Psoas muscle (tissue), 8 donors: ENCODE results near the gene COL27A1. TPM values are rescaled to one million over a fixed set of nuclear protein-coding genes. Genes with fewer than 3 reads are reported as not detected.

Experiments
- ATAC-seq, 4 donors: fragments of 200-7000 bp; cut with Tn5 transposase; one replicate each; pipeline ENCODE4 v1.9.1; 2020; ENCODE audit warnings: moderate library complexity in 3 of 4, mild to moderate bottlenecking in 2 of 4
- DNase-seq, 2 donors: peaks; one replicate each; pipeline ENCODE4 v3.0.0-alpha.2; 2020
- H3K27ac ChIP-seq: fragments of 200-600 bp; one replicate; pipeline ENCODE4 v1.8.0; 2022
- H3K27me3 ChIP-seq, 3 donors: fragments of 200-600 bp in 1 of 3; one replicate each; pipeline versions ENCODE4 v1.6.1 to v1.8.0; 2013 to 2022; ENCODE audit warnings: low read length in 2 of 3, mild to moderate bottlenecking in 2 of 3, moderate library complexity in 1 of 3; ENCODE audit not compliant: insufficient read depth in 3 of 3
- H3K36me3 ChIP-seq, 2 donors: fragments of 200-600 bp in 1 of 2; one replicate each; pipeline versions ENCODE4 v1.6.1 to v1.8.0; 2013 to 2022; ENCODE audit warnings: low read depth in 1 of 2, mild to moderate bottlenecking in 1 of 2, moderate library complexity in 1 of 2; ENCODE audit not compliant: insufficient read depth in 1 of 2
- H3K4me1 ChIP-seq: fragments of 200-600 bp; one replicate; pipeline ENCODE4 v1.8.0; 2022
- H3K4me3 ChIP-seq: fragments of 200-600 bp; one replicate; pipeline ENCODE4 v1.8.0; 2022; ENCODE audit warnings: mild to moderate bottlenecking
- H3K9me3 ChIP-seq: fragments of 200-600 bp; one replicate; pipeline ENCODE4 v1.8.0; 2022
- WGBS, 3 donors: extraction: QIAGEN DNeasy Blood & Tissue Kit; methylation state at CpG; one replicate each; pipeline versions ENCODE4 v1.1.6 to v1.1.7; 2013; 5-methylcytosine and 5-hydroxymethylcytosine counted together
- intact Hi-C, 2 donors: fragments of 100-400 bp; cut with DNase I; formaldehyde crosslinking; loops; one replicate each; pipeline versions ENCODE4 v1.11.0 to v1.14.2; 2022
- polyA plus RNA-seq, 3 donors: library from polyadenylated mRNA; stranded (reverse); fragments of 200-250 nt; gene quantifications; one replicate each; pipeline ENCODE4 v1.2.3, GENCODE V29; 2013
- total RNA-seq, 4 donors: library from RNA; stranded (reverse); fragmentation: NEBNext Ultra II Directional in 2 of 4; extraction: Animal tissue kit (Norgen Biotek cat#: 25700) in 2 of 4; gene quantifications; one replicate each; pipeline versions ENCODE4 v1.2.1 to v1.2.4, GENCODE V29; 2021 to 2023
- TF ChIP-seq, protein P1 (sequence below): fragments of 200-600 bp; IDR thresholded peaks from one replicate; pipeline ENCODE4 v1.8.0; 2022; ENCODE audit warnings: antibody characterized with exemption
- donor health status: healthy with polysubstance abuse.
- donor health status: DM: no; HTN: no; CAD: no; lungs with moderate emphysema.
- donor health status: Bipolar disorder and iron deficiency.
- donor health status: healthy.
- donor health status: DM: yes; HTN: yes; CAD: no.
- donor health status: DM: no; HTN: no; CAD: no.
- donor health status: DM: no; HTN: no; CAD: no.
- donor health status: DM: yes; HTN: yes; CAD: no.

The COL27A1 gene
- total and polyA plus RNA-seq, 7 donors: 1.1 to 8.5 (median 3.9) TPM

DNA sequence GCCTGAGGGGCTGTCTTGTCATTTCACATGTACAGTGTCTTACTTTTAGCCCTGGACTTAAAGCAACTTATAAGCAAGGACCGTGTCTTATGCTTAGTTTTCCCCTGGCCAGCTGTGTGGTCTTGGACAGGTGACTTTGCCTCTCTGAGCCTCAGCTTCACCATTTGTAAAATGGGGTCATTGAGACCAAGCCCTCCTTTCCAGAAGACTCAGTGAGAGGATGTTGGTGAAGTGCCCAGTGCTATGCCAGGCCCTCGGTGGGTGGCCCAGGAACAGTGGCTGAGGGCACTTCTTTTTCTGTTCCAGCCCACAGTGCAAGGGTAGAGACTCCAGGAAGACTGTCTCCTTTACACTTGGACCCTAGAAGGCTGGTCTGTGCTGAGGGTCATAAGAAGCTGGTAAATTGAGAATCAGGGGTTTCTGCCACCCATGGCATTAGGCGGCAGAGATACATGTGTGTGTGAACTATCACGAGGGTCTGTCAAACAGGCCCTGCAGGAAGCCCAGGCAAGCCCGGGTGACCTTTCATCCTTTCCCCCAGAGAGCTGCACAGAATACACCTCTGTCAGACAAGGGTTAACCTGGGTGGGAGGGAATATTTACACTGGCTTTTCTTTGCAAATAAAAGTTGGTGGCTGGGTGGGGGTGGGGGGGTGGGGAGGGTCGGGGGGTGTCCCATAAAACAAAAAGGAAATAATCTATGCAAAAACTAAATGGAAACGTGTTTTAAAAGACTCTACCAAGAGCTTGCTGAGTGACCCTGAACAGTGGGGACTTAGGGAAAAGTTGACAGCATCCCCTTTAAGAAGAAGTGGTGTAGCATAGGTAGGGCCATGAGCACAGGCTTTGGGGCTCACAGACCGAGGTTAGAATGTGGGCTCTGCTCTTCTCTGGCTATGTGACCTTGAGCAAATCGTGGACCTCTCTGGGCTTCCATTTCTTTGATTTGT is 35.8 kb upstream of the COL27A1 start:
- H3K4me3 ChIP-seq: no peak overlapping the region
- H3K9me3 ChIP-seq: no peaks in the 10 kb centered on the region
- H3K27ac ChIP-seq: no peak overlapping the region
- H3K27me3 ChIP-seq: peaks cover 0 to 10% (median 2%) of the 10 kb centered on the region in 3 donors
- no peaks in the 10 kb centered on the region for H3K36me3 ChIP-seq
- DNase-seq: no peak
- ATAC-seq: no peak
- no peaks in the 10 kb centered on the region for H3K4me1 ChIP-seq
- TF ChIP-seq, protein P1, sequence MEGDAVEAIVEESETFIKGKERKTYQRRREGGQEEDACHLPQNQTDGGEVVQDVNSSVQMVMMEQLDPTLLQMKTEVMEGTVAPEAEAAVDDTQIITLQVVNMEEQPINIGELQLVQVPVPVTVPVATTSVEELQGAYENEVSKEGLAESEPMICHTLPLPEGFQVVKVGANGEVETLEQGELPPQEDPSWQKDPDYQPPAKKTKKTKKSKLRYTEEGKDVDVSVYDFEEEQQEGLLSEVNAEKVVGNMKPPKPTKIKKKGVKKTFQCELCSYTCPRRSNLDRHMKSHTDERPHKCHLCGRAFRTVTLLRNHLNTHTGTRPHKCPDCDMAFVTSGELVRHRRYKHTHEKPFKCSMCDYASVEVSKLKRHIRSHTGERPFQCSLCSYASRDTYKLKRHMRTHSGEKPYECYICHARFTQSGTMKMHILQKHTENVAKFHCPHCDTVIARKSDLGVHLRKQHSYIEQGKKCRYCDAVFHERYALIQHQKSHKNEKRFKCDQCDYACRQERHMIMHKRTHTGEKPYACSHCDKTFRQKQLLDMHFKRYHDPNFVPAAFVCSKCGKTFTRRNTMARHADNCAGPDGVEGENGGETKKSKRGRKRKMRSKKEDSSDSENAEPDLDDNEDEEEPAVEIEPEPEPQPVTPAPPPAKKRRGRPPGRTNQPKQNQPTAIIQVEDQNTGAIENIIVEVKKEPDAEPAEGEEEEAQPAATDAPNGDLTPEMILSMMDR: no peak
- intact Hi-C loops: no loop called here
- 62 to 79% (median 62%) methylated on average over 8 to 9 of the region's 9 CpGs for WGBS, 3 donors

DNA sequence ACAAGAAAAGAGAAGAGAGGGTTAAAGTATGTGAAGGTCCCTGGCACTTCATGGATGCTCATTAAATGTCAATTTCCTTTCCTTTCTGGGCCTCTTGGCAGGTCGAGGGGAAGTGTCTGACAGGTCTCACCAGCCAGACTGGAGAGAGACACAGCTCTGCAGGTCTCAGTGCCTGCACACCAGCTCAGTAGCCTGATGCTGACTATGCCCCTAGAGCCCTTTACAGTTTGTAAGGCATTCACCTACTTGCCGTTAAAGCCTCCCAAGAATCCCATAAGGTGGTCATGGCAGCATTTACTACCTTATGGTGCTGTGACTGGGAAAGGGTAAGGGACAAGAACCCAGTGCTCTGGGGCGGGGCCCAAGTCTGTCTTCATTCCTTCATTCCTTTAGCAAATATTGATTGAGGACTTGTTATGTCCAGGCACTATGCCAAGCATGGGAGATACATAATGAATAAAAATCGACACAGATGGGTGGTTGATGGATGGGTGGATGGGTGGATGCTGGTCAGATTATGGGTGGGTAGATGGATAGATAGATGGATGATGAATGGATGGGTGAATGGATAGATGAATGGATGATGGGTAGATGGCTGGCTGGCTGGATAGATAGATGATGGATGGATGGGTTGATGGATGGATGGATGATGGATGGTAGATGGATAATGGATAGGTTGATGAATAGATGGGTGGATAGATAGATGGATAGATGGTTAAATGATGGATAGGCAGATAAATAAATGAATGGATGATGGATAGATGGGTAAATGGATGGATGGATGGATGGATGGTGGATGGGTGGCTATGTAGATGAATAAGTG is 34.9 kb upstream of the COL27A1 start:
- TF ChIP-seq, protein P1: no peak
- ATAC-seq (no peak), DNase-seq (no peak)
- peaks cover 0 to 10% (median 2%) of the 10 kb centered on the region in 3 donors for H3K27me3 ChIP-seq
- H3K36me3 ChIP-seq: no peaks in the 10 kb centered on the region
- 65 to 69% (median 66%) methylated on average over 4 of the region's 4 CpGs for WGBS, 3 donors
- intact Hi-C loops: no loop called here
- H3K9me3 ChIP-seq: no peaks in the 10 kb centered on the region
- H3K27ac ChIP-seq: no peak overlapping the region
- no peak overlapping the region for H3K4me3 ChIP-seq
- H3K4me1 ChIP-seq: no peaks in the 10 kb centered on the region

DNA sequence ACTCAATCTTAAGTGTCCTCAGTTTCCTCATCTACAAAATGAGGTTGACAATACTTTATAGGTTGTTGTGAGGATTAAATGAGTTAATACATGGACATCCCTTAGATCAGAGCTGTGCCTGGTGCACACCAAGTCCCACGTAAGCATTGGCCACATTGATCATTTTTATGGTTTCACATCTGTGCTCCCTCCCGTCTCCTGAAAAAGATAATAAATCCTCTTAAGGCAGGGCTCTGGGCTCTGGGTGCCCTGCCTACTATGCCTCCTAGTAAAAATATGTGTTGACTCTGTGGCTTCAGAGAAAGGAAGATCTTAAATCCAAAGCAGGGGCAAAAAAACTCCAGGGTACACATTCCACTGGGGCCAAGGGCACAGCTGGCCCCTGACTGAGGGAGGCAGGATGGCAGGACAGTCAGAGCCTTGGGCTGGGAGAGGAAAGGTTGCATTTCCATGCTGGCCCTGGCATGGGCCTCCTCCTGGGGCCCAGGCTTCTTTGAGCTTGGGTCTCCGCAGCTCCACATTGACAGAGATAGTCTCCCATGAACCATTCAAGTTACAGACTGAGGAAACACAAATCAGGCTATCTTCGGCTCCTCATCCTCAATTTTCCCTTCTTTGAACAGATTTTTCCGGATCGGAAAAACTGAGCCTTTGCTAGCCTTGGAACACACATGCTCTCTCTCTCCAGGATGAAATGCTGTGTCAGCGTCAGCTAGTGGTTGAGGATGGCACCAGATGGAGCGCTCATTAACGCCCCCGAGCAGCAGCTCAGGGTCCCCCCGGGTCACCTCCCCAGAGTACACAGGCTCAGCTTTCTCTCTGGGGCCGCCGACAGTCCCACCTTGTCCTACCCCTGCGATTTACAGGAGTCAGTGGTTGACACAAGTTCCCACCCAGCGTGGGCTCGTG is 33.9 kb upstream of the COL27A1 start:
- DNase-seq (no peak), ATAC-seq (no peak)
- TF ChIP-seq, protein P1: no peak
- Histone ChIP-seq H3K4me3 (no peak overlapping the region), H3K27me3 (peaks cover 0 to 5% (median 2%) of the 10 kb centered on the region in 3 donors), H3K36me3 (no peaks in the 10 kb centered on the region), H3K9me3 (no peaks in the 10 kb centered on the region), H3K4me1 (no peaks in the 10 kb centered on the region), H3K27ac (no peak overlapping the region)
- intact Hi-C loops: no loop called here
- 51 to 63% (median 56%) methylated on average over 16 of the region's 16 CpGs for WGBS, 3 donors
